ENCODE data around the gene SLC44A3. TPM values are rescaled to one million over a fixed set of nuclear protein-coding genes. Genes with fewer than 3 reads are reported as not detected.

SLC44A3 gene
- total RNA-seq, 1 experiment from 2014 or later, result 32.0 TPM

DNA sequence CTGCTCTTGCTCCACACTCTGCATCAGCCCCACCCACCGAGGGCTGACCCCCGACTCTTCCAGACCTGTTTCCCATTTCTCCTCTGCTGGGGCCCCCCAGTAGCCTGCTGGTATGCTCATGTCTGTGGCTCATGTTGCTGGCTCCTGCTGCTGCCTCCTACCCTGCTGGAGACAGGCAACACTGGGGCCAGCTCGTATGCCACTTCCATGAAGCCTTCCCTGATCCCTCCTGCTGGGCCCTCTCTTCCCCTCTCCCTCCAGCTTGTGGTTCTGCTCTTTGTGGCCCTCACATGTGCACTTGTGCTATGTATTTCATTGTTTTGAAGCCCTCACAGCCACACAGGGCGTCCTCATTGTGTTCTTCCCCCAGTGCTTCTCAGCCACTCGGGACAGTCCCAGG is 66.2 kb downstream of the SLC44A3 start:
- no peak overlapping the region for H3K4me3 Mint-ChIP-seq (ENCODE audit: low read depth, unreplicated experiment)

DNA sequence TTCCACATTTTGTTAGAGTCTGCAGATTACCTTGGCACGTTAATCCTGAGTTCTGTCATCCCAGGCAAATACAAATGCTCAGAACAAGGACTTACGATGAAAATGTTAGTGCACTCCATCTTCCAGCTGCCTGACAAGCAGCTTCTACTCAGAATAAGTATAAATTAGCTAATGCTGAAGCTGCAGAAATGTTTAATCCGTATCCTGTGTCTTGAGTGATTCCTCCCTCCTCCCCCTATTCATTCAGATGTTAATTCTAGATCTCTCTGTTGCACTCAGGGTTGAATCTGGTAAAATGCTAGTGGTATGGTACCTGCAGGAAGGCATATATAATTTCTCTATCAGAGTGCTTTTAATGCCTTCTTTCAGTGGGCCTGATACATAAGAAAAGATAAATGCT is 66.9 kb downstream of the SLC44A3 start:
- H3K4me3 Mint-ChIP-seq (ENCODE audit: low read depth, unreplicated experiment), result no peak overlapping the region
- BruUV-seq (replicated peaks), result no TSS peak
- H3K4me1 Mint-ChIP-seq (ENCODE audit: low read depth, unreplicated experiment), result no peaks in the 10 kb centered on the region
- intact Hi-C loops (cut with micrococcal nuclease; ENCODE audit: unreplicated experiment), result no loop called here
- H3K27ac Mint-ChIP-seq (ENCODE audit: unreplicated experiment), result no peak overlapping the region
- peaks cover 7% of the 10 kb centered on the region for H3K36me3 Mint-ChIP-seq (ENCODE audit: insufficient read depth, unreplicated experiment)
- TF ChIP-seq, protein P1, sequence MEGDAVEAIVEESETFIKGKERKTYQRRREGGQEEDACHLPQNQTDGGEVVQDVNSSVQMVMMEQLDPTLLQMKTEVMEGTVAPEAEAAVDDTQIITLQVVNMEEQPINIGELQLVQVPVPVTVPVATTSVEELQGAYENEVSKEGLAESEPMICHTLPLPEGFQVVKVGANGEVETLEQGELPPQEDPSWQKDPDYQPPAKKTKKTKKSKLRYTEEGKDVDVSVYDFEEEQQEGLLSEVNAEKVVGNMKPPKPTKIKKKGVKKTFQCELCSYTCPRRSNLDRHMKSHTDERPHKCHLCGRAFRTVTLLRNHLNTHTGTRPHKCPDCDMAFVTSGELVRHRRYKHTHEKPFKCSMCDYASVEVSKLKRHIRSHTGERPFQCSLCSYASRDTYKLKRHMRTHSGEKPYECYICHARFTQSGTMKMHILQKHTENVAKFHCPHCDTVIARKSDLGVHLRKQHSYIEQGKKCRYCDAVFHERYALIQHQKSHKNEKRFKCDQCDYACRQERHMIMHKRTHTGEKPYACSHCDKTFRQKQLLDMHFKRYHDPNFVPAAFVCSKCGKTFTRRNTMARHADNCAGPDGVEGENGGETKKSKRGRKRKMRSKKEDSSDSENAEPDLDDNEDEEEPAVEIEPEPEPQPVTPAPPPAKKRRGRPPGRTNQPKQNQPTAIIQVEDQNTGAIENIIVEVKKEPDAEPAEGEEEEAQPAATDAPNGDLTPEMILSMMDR (IDR thresholded peaks at IDR 0.05; ENCODE audit: unreplicated experiment), result no peak
- CTCF ChIA-PET, result no interaction called here
- H3K27me3 Mint-ChIP-seq (ENCODE audit: unreplicated experiment), result no peaks in the 10 kb centered on the region
- no peak for DNase-seq
- no peaks in the 10 kb centered on the region for H3K9me3 Mint-ChIP-seq (ENCODE audit: low read depth, unreplicated experiment)

More for the DNA sequence above, 66.2 kb downstream of the SLC44A3 start:
- CTCF ChIA-PET, result interaction anchor here (0.6 kb wide), 1 partner anchor 292 kb away, joined by 5 read pairs; no protein-coding TSS in a partner anchor
- intact Hi-C loops (cut with micrococcal nuclease; ENCODE audit: unreplicated experiment), result no loop called here
- BruUV-seq (replicated peaks), result no TSS peak
- no peaks in the 10 kb centered on the region for H3K4me1 Mint-ChIP-seq (ENCODE audit: low read depth, unreplicated experiment)
- no peaks in the 10 kb centered on the region for H3K9me3 Mint-ChIP-seq (ENCODE audit: low read depth, unreplicated experiment)
- no peak for DNase-seq
- TF ChIP-seq, protein P1 (IDR thresholded peaks at IDR 0.05; ENCODE audit: unreplicated experiment), result no peak
- H3K36me3 Mint-ChIP-seq (ENCODE audit: insufficient read depth, unreplicated experiment), result peaks cover 3% of the 10 kb centered on the region
- H3K27ac Mint-ChIP-seq (ENCODE audit: unreplicated experiment), result no peak overlapping the region
- no peaks in the 10 kb centered on the region for H3K27me3 Mint-ChIP-seq (ENCODE audit: unreplicated experiment)

DNA sequence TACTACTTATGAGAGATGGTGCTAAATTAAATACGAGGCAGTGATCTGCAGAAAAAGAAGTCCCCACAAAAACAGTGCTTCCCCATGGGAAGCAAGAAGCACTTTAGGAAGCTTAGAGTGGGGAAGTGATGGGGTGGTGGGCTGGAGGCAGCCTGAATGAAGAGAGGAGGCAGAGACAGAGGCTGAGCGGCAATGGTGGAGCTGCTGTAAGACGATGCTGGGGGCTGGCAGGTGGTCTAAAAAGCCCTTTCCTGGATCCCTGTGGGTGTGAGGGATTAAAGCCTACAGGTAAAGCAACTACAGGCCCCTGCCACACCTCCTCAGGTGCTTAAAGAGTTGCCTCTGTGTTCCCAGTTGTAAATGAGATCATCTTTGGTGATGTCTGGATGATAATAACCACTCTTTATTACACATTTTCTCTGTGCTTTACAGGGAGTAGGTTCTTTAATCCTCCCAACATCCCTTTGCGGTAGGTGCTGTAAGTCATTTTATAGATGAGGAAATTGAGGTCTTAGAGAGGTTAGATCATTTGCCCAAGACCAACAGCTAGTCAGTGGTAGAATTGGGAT is 67.5 kb downstream of the SLC44A3 start:
- intact Hi-C loops (cut with micrococcal nuclease; ENCODE audit: unreplicated experiment), result no loop called here
- TF ChIP-seq, protein P1 (IDR thresholded peaks at IDR 0.05; ENCODE audit: unreplicated experiment), result no peak
- H3K4me3 Mint-ChIP-seq (ENCODE audit: low read depth, unreplicated experiment), result no peak overlapping the region

DNA sequence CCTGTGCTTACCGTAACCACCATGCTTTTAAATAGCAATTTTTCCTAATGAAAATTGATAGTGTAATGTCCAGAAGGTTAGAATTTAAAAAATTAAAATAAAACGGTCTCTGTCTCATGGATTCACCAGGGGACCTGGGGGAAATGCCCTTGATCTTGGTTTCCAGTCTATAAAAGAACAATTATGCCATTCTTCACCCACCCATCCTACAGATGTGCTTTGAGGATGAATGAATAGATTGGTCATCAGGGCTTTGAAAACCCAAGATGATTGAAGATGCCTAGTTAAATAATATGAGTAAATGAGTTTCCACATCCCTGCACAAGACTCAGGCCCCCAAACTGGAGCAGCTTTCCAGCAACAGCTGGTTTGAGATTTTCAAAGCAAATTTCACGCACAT is 68.0 kb downstream of the SLC44A3 start:
- Mint-ChIP-seq H3K9me3 (ENCODE audit: low read depth, unreplicated experiment) (no peaks in the 10 kb centered on the region), H3K36me3 (ENCODE audit: insufficient read depth, unreplicated experiment) (peaks cover 7% of the 10 kb centered on the region), H3K4me1 (ENCODE audit: low read depth, unreplicated experiment) (no peaks in the 10 kb centered on the region), H3K4me3 (ENCODE audit: low read depth, unreplicated experiment) (no peak overlapping the region), H3K27ac (ENCODE audit: unreplicated experiment) (no peak overlapping the region), H3K27me3 (ENCODE audit: unreplicated experiment) (no peaks in the 10 kb centered on the region)
- BruUV-seq (replicated peaks), result no TSS peak
- TF ChIP-seq, protein P1 (IDR thresholded peaks at IDR 0.05; ENCODE audit: unreplicated experiment), result no peak
- CTCF ChIA-PET, result no interaction called here
- no peak for DNase-seq
- intact Hi-C loops (cut with micrococcal nuclease; ENCODE audit: unreplicated experiment), result no loop called here

More for the DNA sequence above, 67.5 kb downstream of the SLC44A3 start:
- no peak overlapping the region for H3K27ac Mint-ChIP-seq (ENCODE audit: unreplicated experiment)
- BruUV-seq (replicated peaks), result no TSS peak
- H3K4me1 Mint-ChIP-seq (ENCODE audit: low read depth, unreplicated experiment), result no peaks in the 10 kb centered on the region
- no peaks in the 10 kb centered on the region for H3K9me3 Mint-ChIP-seq (ENCODE audit: low read depth, unreplicated experiment)
- peaks cover 7% of the 10 kb centered on the region for H3K36me3 Mint-ChIP-seq (ENCODE audit: insufficient read depth, unreplicated experiment)
- H3K27me3 Mint-ChIP-seq (ENCODE audit: unreplicated experiment), result no peaks in the 10 kb centered on the region
- DNase-seq, result no peak
- CTCF ChIA-PET, result no interaction called here
